HepG2 (cell line): Measurements from ENCODE around the gene TRMU. TPM values are rescaled to one million over a fixed set of nuclear protein-coding genes. Genes with fewer than 3 reads are reported as not detected.

Experiments used
- ATAD3A ChIP-seq: sonication (generic); formaldehyde crosslinking; IDR thresholded peaks from 2 replicates; pipeline ENCODE4 v1.4.0; 2020; ENCODE audit warnings: missing genetic modification reagents
- ATF5 ChIP-seq: sonication (generic); formaldehyde crosslinking; IDR thresholded peaks from 2 replicates; pipeline ENCODE4 v1.4.0; 2020; ENCODE audit warnings: mild to moderate bottlenecking, low read depth, missing genetic modification reagents
- KAT7 ChIP-seq: IDR thresholded peaks from 2 replicates; pipeline ENCODE4 v1.6.1; 2018; ENCODE audit warnings: borderline replicate concordance, missing compliant biosample characterization
- MYC ChIP-seq: sonication (generic); formaldehyde crosslinking; IDR thresholded peaks from 2 replicates; pipeline ENCODE4 v1.9.0; 2021; ENCODE audit warnings: missing genetic modification reagents, borderline replicate concordance
- RARA ChIP-seq: IDR thresholded peaks from 2 replicates; pipeline ENCODE4 v1.6.1; 2016; ENCODE audit warnings: missing genetic modification reagents, missing compliant biosample characterization
- SIN3A ChIP-seq: IDR thresholded peaks from 2 replicates; pipeline ENCODE4 v1.6.1; 2011; ENCODE audit warnings: low read depth, mild to moderate bottlenecking, control low read depth, low read length, borderline replicate concordance
- SNAPC5 ChIP-seq: sonication (generic); formaldehyde crosslinking; IDR thresholded peaks from 2 replicates; pipeline ENCODE4 v1.8.1; 2023; ENCODE audit warnings: mild to moderate bottlenecking, missing genetic modification reagents, borderline replicate concordance
- SP5 ChIP-seq: IDR thresholded peaks from 2 replicates; pipeline ENCODE4 v1.6.1; 2016; ENCODE audit warnings: low read depth, borderline replicate concordance
- SRY ChIP-seq: sonication (generic); formaldehyde crosslinking; IDR thresholded peaks from 2 replicates; pipeline ENCODE4 v1.8.0; 2022; ENCODE audit warnings: mild to moderate bottlenecking, missing genetic modification reagents
- YEATS2 ChIP-seq: sonication (generic); formaldehyde crosslinking; IDR thresholded peaks from 2 replicates; pipeline ENCODE4 v1.4.0; 2020; ENCODE audit warnings: missing genetic modification reagents, borderline replicate concordance
- ZBTB1 ChIP-seq: sonication (generic); formaldehyde crosslinking; IDR thresholded peaks from 2 replicates; pipeline ENCODE4 v1.4.0; 2020; ENCODE audit warnings: missing genetic modification reagents, borderline replicate concordance
- ZNF17 ChIP-seq: sonication (generic); formaldehyde crosslinking; IDR thresholded peaks from 2 replicates; pipeline ENCODE4 v1.5.0; 2020; ENCODE audit warnings: mild to moderate bottlenecking, missing genetic modification reagents
- ZNF263 ChIP-seq: sonication (generic); formaldehyde crosslinking; IDR thresholded peaks from 2 replicates; pipeline ENCODE4 v1.4.0; 2020; ENCODE audit warnings: missing genetic modification reagents
- ZNF30 ChIP-seq: sonication (generic); formaldehyde crosslinking; IDR thresholded peaks from 2 replicates; pipeline ENCODE4 v1.5.0; 2020; ENCODE audit warnings: mild to moderate bottlenecking, missing genetic modification reagents
- ZNF430 ChIP-seq: sonication (generic); formaldehyde crosslinking; IDR thresholded peaks from 2 replicates; pipeline ENCODE4 v1.9.0; 2021; ENCODE audit warnings: mild to moderate bottlenecking, missing genetic modification reagents
- ZNF768 ChIP-seq: sonication (generic); formaldehyde crosslinking; IDR thresholded peaks from 2 replicates; pipeline ENCODE4 v1.4.0; 2020; ENCODE audit warnings: missing genetic modification reagents
- ZNF770 ChIP-seq: sonication (generic); formaldehyde crosslinking; IDR thresholded peaks from 2 replicates; pipeline ENCODE4 v1.5.0; 2020; ENCODE audit warnings: mild to moderate bottlenecking, missing genetic modification reagents
- polyA plus RNA-seq, 8 experiments: library from polyadenylated mRNA; depleted of rRNA in 3 of 8; stranded (reverse) in 7 of 8; unstranded in 1 of 8; fragments of >200 nt; fragmentation: Illumina TruSeq in 4 of 8; extraction: Trizol in 4 of 8; gene quantifications; 2 replicates each; pipeline versions ENCODE4 v1.2.1 to v1.2.3, GENCODE V29; 2011 to 2016; ENCODE audit warnings: low read depth in 4 of 8, missing spikeins in 1 of 8, mixed read lengths in 1 of 8; ENCODE audit not compliant: insufficient read depth in 1 of 8
- total RNA-seq, 5 experiments: library from RNA; depleted of rRNA; stranded (reverse); fragments of >200 nt; fragmentation: Illumina TruSeq; extraction: Trizol; gene quantifications; 2 replicates each; pipeline ENCODE4 v1.2.3, GENCODE V29; 2016; ENCODE audit warnings: low read depth in 1 of 5
- TF ChIP-seq, protein P1 (sequence below): IDR thresholded peaks from 2 replicates; pipeline ENCODE4 v1.6.1; 2016; ENCODE audit warnings: mild to moderate bottlenecking
- TF ChIP-seq, protein P2 (sequence below): sonication (generic); formaldehyde crosslinking; IDR thresholded peaks from 2 replicates; pipeline ENCODE4 v1.5.1; 2020; ENCODE audit warnings: missing genetic modification reagents, mild to moderate bottlenecking, borderline replicate concordance
- TF ChIP-seq, protein P3 (sequence below): sonication (generic); formaldehyde crosslinking; conservative IDR thresholded peaks from 2 replicates; pipeline ENCODE4 v1.8.1; 2023; ENCODE audit warnings: missing genetic modification reagents

The TRMU gene
- total and polyA plus RNA-seq, 2 of the 13 experiments (the other 11 are each of a cell fraction or from before 2014, with no cell fraction given), result 31.0 to 50.2 TPM

DNA sequence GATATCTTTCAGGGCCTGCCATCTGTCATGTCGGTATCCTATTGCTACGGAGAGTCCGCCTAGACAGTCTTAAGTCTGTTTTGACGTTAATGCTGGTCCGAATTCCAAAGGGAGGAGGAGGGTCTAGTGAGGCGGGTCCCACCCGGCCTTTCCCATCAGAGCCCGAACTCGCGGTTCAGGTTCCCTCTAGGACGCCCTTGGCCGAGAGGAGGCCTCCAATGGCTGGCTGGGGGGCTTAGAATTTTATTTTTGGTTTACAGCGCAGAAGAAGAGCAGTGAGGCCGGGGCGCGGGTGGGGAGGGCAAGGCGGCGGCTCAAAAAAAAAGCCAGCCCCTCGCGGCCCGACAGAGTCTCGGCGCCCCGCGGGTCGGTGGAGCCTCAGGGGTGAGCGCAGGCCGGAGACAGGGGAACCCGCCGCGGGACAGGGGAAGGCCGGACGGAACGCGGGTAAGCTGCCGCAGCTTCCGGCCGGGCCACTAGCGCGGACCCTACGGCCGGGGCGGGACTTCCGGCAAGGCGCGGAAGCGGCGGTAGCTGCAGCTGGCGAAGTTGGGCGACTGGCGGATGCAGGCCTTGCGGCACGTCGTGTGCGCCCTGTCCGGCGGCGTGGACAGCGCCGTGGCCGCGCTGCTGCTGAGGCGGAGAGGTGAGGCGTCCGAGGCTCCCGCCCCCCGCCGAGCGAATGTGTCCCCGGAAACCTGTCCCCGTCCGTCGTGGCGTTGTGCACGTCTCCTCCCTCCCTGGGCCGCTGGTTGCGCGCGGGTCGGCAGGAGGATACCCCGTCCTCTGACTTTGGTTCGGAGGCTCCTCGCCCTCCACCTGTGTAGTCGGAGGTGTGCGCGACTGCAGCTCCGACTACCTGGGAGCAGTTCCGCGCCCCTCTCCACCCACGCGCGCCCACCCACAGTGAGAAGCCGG lies at the start of gene TRMU (continued):
- TF ChIP-seq, protein P1, sequence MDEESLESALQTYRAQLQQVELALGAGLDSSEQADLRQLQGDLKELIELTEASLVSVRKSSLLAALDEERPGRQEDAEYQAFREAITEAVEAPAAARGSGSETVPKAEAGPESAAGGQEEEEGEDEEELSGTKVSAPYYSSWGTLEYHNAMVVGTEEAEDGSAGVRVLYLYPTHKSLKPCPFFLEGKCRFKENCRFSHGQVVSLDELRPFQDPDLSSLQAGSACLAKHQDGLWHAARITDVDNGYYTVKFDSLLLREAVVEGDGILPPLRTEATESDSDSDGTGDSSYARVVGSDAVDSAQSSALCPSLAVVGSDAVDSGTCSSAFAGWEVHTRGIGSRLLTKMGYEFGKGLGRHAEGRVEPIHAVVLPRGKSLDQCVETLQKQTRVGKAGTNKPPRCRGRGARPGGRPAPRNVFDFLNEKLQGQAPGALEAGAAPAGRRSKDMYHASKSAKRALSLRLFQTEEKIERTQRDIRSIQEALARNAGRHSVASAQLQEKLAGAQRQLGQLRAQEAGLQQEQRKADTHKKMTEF (CRISPR knock-in tag), result peak; percentile 91
- no peak for TF ChIP-seq ZBTB1 (CRISPR knock-in tag)
- TF ChIP-seq SIN3A, result peak; percentile 89; the same call in 1 of the 2 replicates
- peak; percentile 51 for TF ChIP-seq RARA (CRISPR knock-in tag)
- no peak for TF ChIP-seq ATF5
- TF ChIP-seq SRY (CRISPR knock-in tag), result peak; percentile 58; the same call in 1 of the 2 replicates
- TF ChIP-seq SP5 (CRISPR knock-in tag), result peak; percentile 12; the same call in 1 of the 2 replicates
- no peak for TF ChIP-seq ZNF17
- no peak for TF ChIP-seq ATAD3A (CRISPR knock-in tag)
- TF ChIP-seq YEATS2, result peak; percentile 97
- TF ChIP-seq ZNF768 (CRISPR knock-in tag), result peak; percentile 69
- TF ChIP-seq ZNF770 (CRISPR knock-in tag), result 0 out of 2 replicates have a peak, but pooled peaks have one; percentile 24
- TF ChIP-seq KAT7 (CRISPR knock-in tag), result peak; percentile 98
- TF ChIP-seq, protein P2, sequence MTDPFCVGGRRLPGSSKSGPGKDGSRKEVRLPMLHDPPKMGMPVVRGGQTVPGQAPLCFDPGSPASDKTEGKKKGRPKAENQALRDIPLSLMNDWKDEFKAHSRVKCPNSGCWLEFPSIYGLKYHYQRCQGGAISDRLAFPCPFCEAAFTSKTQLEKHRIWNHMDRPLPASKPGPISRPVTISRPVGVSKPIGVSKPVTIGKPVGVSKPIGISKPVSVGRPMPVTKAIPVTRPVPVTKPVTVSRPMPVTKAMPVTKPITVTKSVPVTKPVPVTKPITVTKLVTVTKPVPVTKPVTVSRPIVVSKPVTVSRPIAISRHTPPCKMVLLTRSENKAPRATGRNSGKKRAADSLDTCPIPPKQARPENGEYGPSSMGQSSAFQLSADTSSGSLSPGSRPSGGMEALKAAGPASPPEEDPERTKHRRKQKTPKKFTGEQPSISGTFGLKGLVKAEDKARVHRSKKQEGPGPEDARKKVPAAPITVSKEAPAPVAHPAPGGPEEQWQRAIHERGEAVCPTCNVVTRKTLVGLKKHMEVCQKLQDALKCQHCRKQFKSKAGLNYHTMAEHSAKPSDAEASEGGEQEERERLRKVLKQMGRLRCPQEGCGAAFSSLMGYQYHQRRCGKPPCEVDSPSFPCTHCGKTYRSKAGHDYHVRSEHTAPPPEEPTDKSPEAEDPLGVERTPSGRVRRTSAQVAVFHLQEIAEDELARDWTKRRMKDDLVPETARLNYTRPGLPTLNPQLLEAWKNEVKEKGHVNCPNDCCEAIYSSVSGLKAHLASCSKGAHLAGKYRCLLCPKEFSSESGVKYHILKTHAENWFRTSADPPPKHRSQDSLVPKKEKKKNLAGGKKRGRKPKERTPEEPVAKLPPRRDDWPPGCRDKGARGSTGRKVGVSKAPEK (CRISPR knock-in tag), result peak; percentile 92; the same call in 1 of the 2 replicates
- peak; percentile 79; the same call in 1 of the 2 replicates for TF ChIP-seq ZNF430 (CRISPR knock-in tag)
- peak; percentile 96 for TF ChIP-seq MYC
- peak; percentile 48; the same call in 1 of the 2 replicates for TF ChIP-seq ZNF263
- TF ChIP-seq, protein P3, sequence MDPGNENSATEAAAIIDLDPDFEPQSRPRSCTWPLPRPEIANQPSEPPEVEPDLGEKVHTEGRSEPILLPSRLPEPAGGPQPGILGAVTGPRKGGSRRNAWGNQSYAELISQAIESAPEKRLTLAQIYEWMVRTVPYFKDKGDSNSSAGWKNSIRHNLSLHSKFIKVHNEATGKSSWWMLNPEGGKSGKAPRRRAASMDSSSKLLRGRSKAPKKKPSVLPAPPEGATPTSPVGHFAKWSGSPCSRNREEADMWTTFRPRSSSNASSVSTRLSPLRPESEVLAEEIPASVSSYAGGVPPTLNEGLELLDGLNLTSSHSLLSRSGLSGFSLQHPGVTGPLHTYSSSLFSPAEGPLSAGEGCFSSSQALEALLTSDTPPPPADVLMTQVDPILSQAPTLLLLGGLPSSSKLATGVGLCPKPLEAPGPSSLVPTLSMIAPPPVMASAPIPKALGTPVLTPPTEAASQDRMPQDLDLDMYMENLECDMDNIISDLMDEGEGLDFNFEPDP (CRISPR knock-in tag), result no peak
- TF ChIP-seq SNAPC5 (CRISPR knock-in tag), result no peak
- no peak for TF ChIP-seq ZNF30 (CRISPR knock-in tag)
